GM21528 (cell line): ENCODE data around the gene PLPPR1.

ENCODE experiments used
- ATAC-seq: cut with Tn5 transposase; IDR thresholded peaks from one replicate; pipeline ENCODE4 v1.9.1; 2021; ENCODE audit warnings: mild to moderate bottlenecking, moderate library complexity; ENCODE audit not compliant: unreplicated experiment, low FRiP score

Gene PLPPR1

DNA sequence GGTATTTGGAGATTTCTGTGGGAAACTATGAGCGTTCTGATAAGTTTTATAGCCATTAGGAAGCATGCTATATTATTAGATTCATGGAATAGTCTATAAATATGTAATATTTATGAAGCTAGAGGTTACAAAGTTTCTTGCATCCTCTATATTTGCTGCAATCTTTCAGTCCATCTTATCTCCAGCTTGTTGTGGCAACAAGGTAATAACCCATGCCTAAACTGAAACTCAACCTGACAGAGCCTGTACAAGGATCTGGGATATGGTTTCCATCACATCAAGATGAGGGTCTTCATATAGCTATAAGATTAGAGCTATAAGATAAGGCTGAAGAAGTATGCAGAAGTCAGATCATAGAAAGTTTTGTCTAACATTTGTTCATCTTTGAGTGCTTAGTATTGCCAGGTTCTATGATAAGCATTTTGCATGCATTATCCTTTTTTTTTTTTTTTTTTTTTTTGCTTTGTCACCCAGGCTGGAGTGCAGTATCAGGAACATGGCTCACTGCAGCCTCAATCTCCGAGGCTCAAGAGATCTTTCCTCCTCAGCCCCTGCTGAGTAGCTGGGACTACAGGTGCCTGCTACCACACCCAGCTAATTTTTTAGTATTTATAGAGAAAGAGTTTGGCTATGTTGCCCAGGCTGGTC lies 341.5 kb downstream of the PLPPR1 start:
- no peak for ATAC-seq

DNA sequence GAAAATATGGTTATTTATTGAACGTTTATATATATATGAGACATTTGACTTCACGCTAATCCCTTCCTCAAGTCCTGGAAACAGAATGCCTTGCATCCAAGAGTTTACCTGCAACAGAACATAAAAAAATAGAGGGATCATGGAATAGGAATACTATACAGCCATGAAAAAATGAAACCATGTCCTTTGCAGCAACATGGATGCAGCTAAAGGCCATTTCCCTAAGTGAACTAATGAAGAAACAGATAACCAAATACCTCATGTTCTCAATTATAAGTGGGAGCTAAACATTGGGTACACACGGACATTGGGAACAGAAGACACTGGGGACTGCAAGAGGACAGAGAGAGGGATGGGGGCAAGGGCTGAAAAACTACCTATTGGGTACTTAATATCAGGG lies 343.3 kb downstream of the PLPPR1 start:
- no peak for ATAC-seq

DNA sequence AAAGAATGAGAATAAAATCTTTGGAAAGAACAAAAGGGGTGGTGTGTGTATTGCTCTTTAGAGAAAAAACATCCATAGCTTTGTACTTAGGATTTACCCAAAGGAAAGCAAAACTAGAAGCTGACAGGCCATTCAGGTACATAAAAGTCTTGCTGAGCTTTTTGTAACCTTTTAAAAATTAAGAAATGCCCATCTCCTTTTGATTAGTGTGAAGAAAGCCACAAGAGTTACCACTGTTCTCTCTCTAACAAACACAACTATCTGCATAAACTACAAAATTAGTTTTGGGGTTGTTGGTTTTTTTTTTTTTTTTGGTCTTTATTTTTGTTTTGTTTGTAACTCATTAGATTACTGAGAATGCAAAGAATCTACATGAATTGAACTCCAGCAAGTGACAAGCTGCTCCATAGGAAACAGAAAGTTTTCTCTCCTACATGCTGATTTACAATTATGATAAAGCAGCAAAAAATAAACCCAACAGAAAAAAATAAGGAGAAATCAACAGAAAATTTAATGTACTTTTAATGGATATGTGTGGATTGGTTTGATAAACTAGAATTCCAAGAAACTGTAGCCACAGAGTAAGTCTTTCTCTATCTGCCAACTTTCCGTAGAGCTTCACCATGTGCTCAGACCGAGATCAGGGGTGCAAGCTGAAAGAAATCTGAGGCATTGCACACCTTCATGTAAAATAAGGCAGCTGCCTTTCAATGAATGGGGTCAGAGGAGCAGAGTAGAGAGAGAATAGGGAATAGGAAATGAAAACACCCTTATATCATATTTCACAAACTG lies 344.0 kb downstream of the PLPPR1 start:
- ATAC-seq = no peak
